H9 (cell line): ENCODE results near the gene ABHD8. TPM values are rescaled to one million over a fixed set of nuclear protein-coding genes. Genes with fewer than 3 reads are reported as not detected.

ENCODE experiments used
- DNase-seq: peaks from one replicate; pipeline ENCODE4 v3.0.0-alpha.2; 2017
- H2AFZ ChIP-seq: one replicate; pipeline ENCODE4 v1.6.1; 2013; ENCODE audit warnings: mild to moderate bottlenecking, low read length, control low read depth, moderate library complexity
- H2AK5ac ChIP-seq: 2 replicates; pipeline ENCODE4 v1.6.1; 2013; ENCODE audit warnings: low read length, control low read depth, mixed read lengths; ENCODE audit not compliant: insufficient read length
- H2BK120ac ChIP-seq: one replicate; pipeline ENCODE4 v1.6.1; 2013; ENCODE audit warnings: low read depth, mild to moderate bottlenecking, low read length, control low read depth, inconsistent platforms; ENCODE audit not compliant: poor library complexity, severe bottlenecking
- H2BK12ac ChIP-seq: 2 replicates; pipeline ENCODE4 v1.6.1; 2013; ENCODE audit warnings: low read length, control low read depth, mixed read lengths, low read depth; ENCODE audit not compliant: insufficient read length
- H2BK15ac ChIP-seq: 2 replicates; pipeline ENCODE4 v1.6.1; 2013; ENCODE audit warnings: low read depth, low read length, control low read depth
- H2BK20ac ChIP-seq: one replicate; pipeline ENCODE4 v1.6.1; 2013; ENCODE audit warnings: low read depth, mild to moderate bottlenecking, low read length, control low read depth, inconsistent platforms; ENCODE audit not compliant: poor library complexity, severe bottlenecking
- H2BK5ac ChIP-seq: 2 replicates; pipeline ENCODE4 v1.6.1; 2013; ENCODE audit warnings: low read length, control low read depth, mixed read lengths; ENCODE audit not compliant: insufficient read length
- H3K14ac ChIP-seq: 2 replicates; pipeline ENCODE4 v1.6.1; 2013; ENCODE audit warnings: low read length, control low read depth; ENCODE audit not compliant: insufficient read depth
- H3K18ac ChIP-seq: 2 replicates; pipeline ENCODE4 v1.6.1; 2013; ENCODE audit warnings: low read depth, mild to moderate bottlenecking, mixed read lengths, low read length, control low read depth; ENCODE audit not compliant: insufficient read length
- H3K23ac ChIP-seq: 2 replicates; pipeline ENCODE4 v1.6.1; 2013; ENCODE audit warnings: low read length, control low read depth, mixed read lengths, low read depth; ENCODE audit not compliant: insufficient read length
- H3K23me2 ChIP-seq: 2 replicates; pipeline ENCODE4 v1.6.1; 2013; ENCODE audit warnings: low read depth, mild to moderate bottlenecking, mixed read lengths, low read length, control low read depth; ENCODE audit not compliant: insufficient read length, poor library complexity, severe bottlenecking
- H3K27ac ChIP-seq: 2 replicates; pipeline ENCODE4 v1.5.1; 2013; ENCODE audit warnings: low read length, control low read depth, mixed read lengths, low read depth; ENCODE audit not compliant: insufficient read length
- H3K27me3 ChIP-seq: 2 replicates; pipeline ENCODE4 v1.6.1; 2013; ENCODE audit warnings: low read length, control low read depth, inconsistent platforms; ENCODE audit not compliant: insufficient read depth
- H3K4ac ChIP-seq: 2 replicates; pipeline ENCODE4 v1.6.1; 2013; ENCODE audit warnings: low read depth, mild to moderate bottlenecking, control low read depth, inconsistent platforms, low read length, moderate library complexity
- H3K4me1 ChIP-seq: 2 replicates; pipeline ENCODE4 v1.6.1; 2013; ENCODE audit warnings: low read length, control low read depth, inconsistent platforms; ENCODE audit not compliant: insufficient read depth
- H3K4me2 ChIP-seq: 2 replicates; pipeline ENCODE4 v1.6.1; 2013; ENCODE audit warnings: low read length, control low read depth, mixed read lengths; ENCODE audit not compliant: insufficient read length, insufficient read depth
- H3K56ac ChIP-seq: 2 replicates; pipeline ENCODE4 v1.6.1; 2013; ENCODE audit warnings: low read depth, mild to moderate bottlenecking, mixed read lengths, low read length, control low read depth; ENCODE audit not compliant: insufficient read length
- H3K79me1 ChIP-seq: 2 replicates; pipeline ENCODE4 v1.6.1; 2013; ENCODE audit warnings: low read depth, mild to moderate bottlenecking, moderate library complexity, low read length, control low read depth, inconsistent platforms; ENCODE audit not compliant: insufficient read depth, poor library complexity, severe bottlenecking
- H3K79me2 ChIP-seq: 2 replicates; pipeline ENCODE4 v1.6.1; 2013; ENCODE audit warnings: low read length, control low read depth, inconsistent platforms; ENCODE audit not compliant: insufficient read depth
- H3K9ac ChIP-seq: 2 replicates; pipeline ENCODE4 v1.6.1; 2013; ENCODE audit warnings: low read length, control low read depth, mixed read lengths; ENCODE audit not compliant: insufficient read length; ENCODE audit errors: extremely low read depth
- H3K9me3 ChIP-seq: one replicate; pipeline ENCODE4 v1.6.1; 2013; ENCODE audit warnings: low read depth, low read length, inconsistent platforms; ENCODE audit not compliant: control insufficient read depth
- H3T11ph ChIP-seq: one replicate; pipeline ENCODE4 v1.6.1; 2013; ENCODE audit warnings: mild to moderate bottlenecking, low read length, control low read depth, inconsistent platforms
- H4K20me1 ChIP-seq: one replicate; pipeline ENCODE4 v1.6.1; 2013; ENCODE audit not compliant: control insufficient read depth, insufficient read length, insufficient read depth
- H4K5ac ChIP-seq: 2 replicates; pipeline ENCODE4 v1.6.1; 2013; ENCODE audit warnings: low read depth, mild to moderate bottlenecking, mixed read lengths, low read length, control low read depth; ENCODE audit not compliant: insufficient read length
- H4K8ac ChIP-seq: replicated peaks from 2 replicates; pipeline ENCODE4 v1.6.1; 2013; ENCODE audit warnings: low read length, control low read depth, mixed read lengths, low read depth; ENCODE audit not compliant: insufficient read length
- H4K91ac ChIP-seq: 2 replicates; pipeline ENCODE4 v1.6.1; 2013; ENCODE audit warnings: low read depth, mild to moderate bottlenecking, moderate library complexity, mixed read lengths, low read length, control low read depth; ENCODE audit not compliant: insufficient read length
- H3K27ac Mint-ChIP-seq, 3 experiments: 2 replicates in 2 of 3; 3 replicates in 1 of 3; pipeline ENCODE4 v1.8.0; 2020 to 2021; ENCODE audit warnings: mixed read lengths in 3 of 3, mild to moderate bottlenecking in 1 of 3, moderate library complexity in 1 of 3
- H3K27me3 Mint-ChIP-seq: 2 replicates; pipeline ENCODE4 v1.8.0; 2021; ENCODE audit warnings: low read depth, mild to moderate bottlenecking, moderate library complexity, mixed read lengths
- H3K36me3 Mint-ChIP-seq, 3 experiments: 2 replicates in 2 of 3; 3 replicates in 1 of 3; pipeline ENCODE4 v1.8.0; 2020 to 2021; ENCODE audit warnings: low read depth in 3 of 3, mixed read lengths in 3 of 3; ENCODE audit not compliant: insufficient read depth in 1 of 3
- H3K4me1 Mint-ChIP-seq, 2 experiments: 2 replicates each; pipeline ENCODE4 v1.8.0; 2020; ENCODE audit warnings: mixed read lengths in 2 of 2
- H3K4me3 Mint-ChIP-seq, 2 experiments: 2 replicates in 1 of 2; 3 replicates in 1 of 2; pipeline ENCODE4 v1.8.0; 2020 to 2021; ENCODE audit warnings: mild to moderate bottlenecking in 2 of 2, mixed read lengths in 2 of 2, moderate library complexity in 1 of 2
- H3K9me3 Mint-ChIP-seq, 2 experiments: 2 replicates in 1 of 2; 3 replicates in 1 of 2; pipeline ENCODE4 v1.8.0; 2020; ENCODE audit warnings: mild to moderate bottlenecking in 2 of 2, mixed read lengths in 2 of 2, moderate library complexity in 1 of 2
- CTCF ChIP-seq: fragments of 200-600 bp; sonication (generic); conservative IDR thresholded peaks from 3 replicates; pipeline ENCODE4 v1.8.0; 2021; ENCODE audit warnings: antibody characterized with exemption, mild to moderate bottlenecking
- WGBS: extraction: QIAGEN DNeasy Blood & Tissue Kit; methylation state at CpG from one replicate; pipeline ENCODE4 v1.1.7; 2013; ENCODE audit warnings: missing lambda C conversion rate, low lambda C conversion rate, mixed read lengths; ENCODE audit not compliant: insufficient read length; ENCODE audit errors: extremely low coverage; 5-methylcytosine and 5-hydroxymethylcytosine counted together
- total RNA-seq: library from RNA; stranded (reverse); gene quantifications from 2 replicates; pipeline ENCODE4 v1.2.1, GENCODE V29; 2021

Gene ABHD8
- total RNA-seq, 1 experiment from 2014 or later: 11.7 TPM

- Histone ChIP-seq H4K91ac (no peak overlapping the region), H3K79me2 (peaks cover 12% of the 10 kb centered on the region; the same call in 1 of the 2 replicates), H2AK5ac (no peak overlapping the region), H3K4me2 (peak overlapping the region; percentile 14), H3K27me3 (no peaks in the 10 kb centered on the region), H2BK12ac (no peak overlapping the region), H4K20me1 (no peaks in the 10 kb centered on the region), H3K23me2 (peaks cover 17% of the 10 kb centered on the region), H3K18ac (peak overlapping the region; percentile 23), H4K5ac (no peak overlapping the region), H2AFZ (no peak overlapping the region), H2BK15ac (no peak overlapping the region), H3K9ac (no peak overlapping the region), H3K23ac (no peak overlapping the region), H3K4ac (no peak overlapping the region), H3K14ac (peak overlapping the region; percentile 55; the same call in 1 of the 2 replicates), H4K8ac (no peak overlapping the region), H3K56ac (no peak overlapping the region), H3K4me1 (peaks cover 4% of the 10 kb centered on the region; the same call in 1 of the 2 replicates), H2BK120ac (no peak overlapping the region), H2BK20ac (no peak overlapping the region), H3K9me3 (no peaks in the 10 kb centered on the region), H3T11ph (no peak overlapping the region), H2BK5ac (no peak overlapping the region), H3K27ac (peak overlapping the region; percentile 22), H3K79me1 (no peaks in the 10 kb centered on the region)
- Mint-ChIP-seq H3K27me3 (no peaks in the 10 kb centered on the region), H3K4me3 (peak overlapping the region; percentile 42 to 44; a peak in 4 of 5 replicates), H3K9me3 (peaks cover 0 to 3% of the 10 kb centered on the region in 2 experiments; a peak in 1 of 5 replicates), H3K27ac (peak overlapping the region; percentile 96 to 99 (median 97)), H3K36me3 (peaks cover 0 to 4% (median 0%) of the 10 kb centered on the region in 3 experiments; a peak in 4 of 7 replicates), H3K4me1 (peaks cover 26 to 39% of the 10 kb centered on the region in 2 experiments)
- WGBS: no CpG with 5 or more reads among the region's 21 CpGs
- peak; percentile 90 for DNase-seq
- TF ChIP-seq CTCF: no peak
Measured at GRCh38 chr19:17248011-17248776, 55.0 kb downstream of the ABHD8 start.
